ENCODE data around the gene TTPAL. TPM values are rescaled to one million over a fixed set of nuclear protein-coding genes. Genes with fewer than 3 reads are reported as not detected.

The TTPAL gene
- total RNA-seq, 4 donors from 2014 or later = 9.6 to 18.2 (median 13.0) TPM

DNA sequence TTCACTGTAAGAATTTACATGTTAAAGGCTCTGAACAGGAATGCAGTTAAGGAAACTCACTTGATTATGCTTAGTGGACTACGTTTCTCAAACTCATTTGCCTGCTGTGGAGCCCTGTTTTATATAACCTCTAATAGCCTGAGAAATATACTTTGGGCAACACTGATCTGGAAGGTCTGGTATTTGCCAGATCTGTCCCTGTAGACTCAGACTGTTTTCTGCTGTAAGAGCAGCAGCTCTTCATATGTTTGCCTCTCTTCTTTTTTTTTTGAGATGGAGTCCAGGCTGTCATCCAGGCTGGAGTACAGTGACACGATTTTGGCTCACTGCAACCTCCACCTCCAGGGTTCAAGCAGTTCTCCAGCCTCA, 10.1 kb downstream of the TTPAL start:
- no peaks in the 10 kb centered on the region for H3K9me3 ChIP-seq
- TF ChIP-seq EP300 (IDR thresholded peaks at IDR 0.05) (no peak), POLR2A (IDR thresholded peaks at IDR 0.05; ENCODE audit: low read depth) (no peak)
- TF ChIP-seq, protein P1, sequence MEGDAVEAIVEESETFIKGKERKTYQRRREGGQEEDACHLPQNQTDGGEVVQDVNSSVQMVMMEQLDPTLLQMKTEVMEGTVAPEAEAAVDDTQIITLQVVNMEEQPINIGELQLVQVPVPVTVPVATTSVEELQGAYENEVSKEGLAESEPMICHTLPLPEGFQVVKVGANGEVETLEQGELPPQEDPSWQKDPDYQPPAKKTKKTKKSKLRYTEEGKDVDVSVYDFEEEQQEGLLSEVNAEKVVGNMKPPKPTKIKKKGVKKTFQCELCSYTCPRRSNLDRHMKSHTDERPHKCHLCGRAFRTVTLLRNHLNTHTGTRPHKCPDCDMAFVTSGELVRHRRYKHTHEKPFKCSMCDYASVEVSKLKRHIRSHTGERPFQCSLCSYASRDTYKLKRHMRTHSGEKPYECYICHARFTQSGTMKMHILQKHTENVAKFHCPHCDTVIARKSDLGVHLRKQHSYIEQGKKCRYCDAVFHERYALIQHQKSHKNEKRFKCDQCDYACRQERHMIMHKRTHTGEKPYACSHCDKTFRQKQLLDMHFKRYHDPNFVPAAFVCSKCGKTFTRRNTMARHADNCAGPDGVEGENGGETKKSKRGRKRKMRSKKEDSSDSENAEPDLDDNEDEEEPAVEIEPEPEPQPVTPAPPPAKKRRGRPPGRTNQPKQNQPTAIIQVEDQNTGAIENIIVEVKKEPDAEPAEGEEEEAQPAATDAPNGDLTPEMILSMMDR (IDR thresholded peaks at IDR 0.05) = no peak
- peaks cover 17 to 100% (median 74%) of the 10 kb centered on the region in 4 donors for H3K36me3 ChIP-seq
- WGBS = 70% methylated on average over 2 of the region's 2 CpGs
- no peaks in the 10 kb centered on the region for H3K27me3 ChIP-seq
- peak overlapping the region in 2 of 4 donors; percentile 11 to 48 for H3K27ac ChIP-seq (replicated peaks in 1 of 4)
- H3K4me1 ChIP-seq = peaks cover 0 to 8% (median 3%) of the 10 kb centered on the region in 4 donors
- H3K4me3 ChIP-seq = no peak overlapping the region
- intact Hi-C loops (cut with DNase I) = no loop called here
- DNase-seq (ENCODE audit: extremely low spot score) = no peak

DNA sequence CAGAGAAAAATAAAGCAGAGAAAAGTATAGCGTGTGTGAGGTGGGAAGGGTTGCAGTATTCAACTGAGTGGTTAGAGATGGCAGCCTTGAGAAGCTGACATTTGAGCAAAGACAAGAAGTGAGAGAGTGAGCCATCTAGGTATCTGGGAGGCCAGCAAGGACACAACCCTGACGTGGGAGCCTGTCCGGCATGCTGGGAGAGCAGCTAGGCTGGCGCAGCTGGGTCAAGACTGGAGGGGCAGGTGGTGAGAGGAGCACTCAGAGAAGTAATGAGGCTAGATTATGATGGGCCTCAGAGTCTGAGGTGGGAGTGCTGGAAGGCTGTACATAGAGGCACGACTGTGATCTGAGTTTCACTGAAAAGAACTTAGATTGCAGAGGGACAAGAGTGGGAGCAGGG, 12.9 kb downstream of the TTPAL start:
- no peaks in the 10 kb centered on the region for H3K9me3 ChIP-seq
- H3K4me3 ChIP-seq = no peak overlapping the region
- intact Hi-C loops (cut with DNase I) = no loop called here
- TF ChIP-seq POLR2A (IDR thresholded peaks at IDR 0.05; ENCODE audit: low read depth) (no peak), POLR2AphosphoS5 (IDR thresholded peaks at IDR 0.05) (no peak), EP300 (IDR thresholded peaks at IDR 0.05) (no peak)
- TF ChIP-seq, protein P1 (IDR thresholded peaks at IDR 0.05) = no peak
- H3K27me3 ChIP-seq = no peaks in the 10 kb centered on the region
- peaks cover 4 to 22% (median 18%) of the 10 kb centered on the region in 4 donors for H3K4me1 ChIP-seq
- H3K27ac ChIP-seq (replicated peaks in 1 of 4) = no peak overlapping the region
- 90% methylated on average over 5 of the region's 5 CpGs for WGBS
- H3K36me3 ChIP-seq = peaks cover 24 to 100% (median 76%) of the 10 kb centered on the region in 4 donors
- no peak for DNase-seq (ENCODE audit: extremely low spot score)

DNA sequence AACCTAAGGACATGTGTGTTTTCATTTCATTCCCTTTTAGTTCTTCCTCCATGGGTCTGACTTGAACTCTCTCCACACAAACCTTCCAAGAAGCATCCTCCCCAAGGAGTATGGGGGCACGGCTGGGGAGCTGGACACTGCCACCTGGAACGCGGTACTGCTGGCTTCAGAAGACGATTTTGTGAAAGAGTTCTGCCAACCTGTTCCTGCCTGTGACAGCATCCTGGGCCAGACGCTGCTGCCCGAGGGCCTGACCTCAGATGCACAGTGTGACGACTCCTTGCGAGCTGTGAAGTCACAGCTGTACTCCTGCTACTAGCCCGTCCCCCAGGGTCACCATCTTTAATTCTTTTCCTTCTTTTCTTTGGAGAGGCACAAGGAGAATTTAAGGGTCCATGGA, 13.5 kb downstream of the TTPAL start:
- intact Hi-C loops (cut with DNase I) = no loop called here
- no peak overlapping the region for H3K4me3 ChIP-seq
- no peaks in the 10 kb centered on the region for H3K27me3 ChIP-seq
- DNase-seq (ENCODE audit: extremely low spot score) = no peak
- no peaks in the 10 kb centered on the region for H3K9me3 ChIP-seq
- H3K27ac ChIP-seq (replicated peaks in 1 of 4) = no peak overlapping the region
- WGBS = 92% methylated on average over 9 of the region's 9 CpGs
- TF ChIP-seq, protein P1 (IDR thresholded peaks at IDR 0.05) = no peak
- TF ChIP-seq POLR2A (IDR thresholded peaks at IDR 0.05; ENCODE audit: low read depth) (no peak), EP300 (IDR thresholded peaks at IDR 0.05) (no peak), POLR2AphosphoS5 (IDR thresholded peaks at IDR 0.05) (no peak)
- H3K36me3 ChIP-seq = peaks cover 27 to 100% (median 79%) of the 10 kb centered on the region in 4 donors
- peaks cover 4 to 22% (median 18%) of the 10 kb centered on the region in 4 donors for H3K4me1 ChIP-seq

DNA sequence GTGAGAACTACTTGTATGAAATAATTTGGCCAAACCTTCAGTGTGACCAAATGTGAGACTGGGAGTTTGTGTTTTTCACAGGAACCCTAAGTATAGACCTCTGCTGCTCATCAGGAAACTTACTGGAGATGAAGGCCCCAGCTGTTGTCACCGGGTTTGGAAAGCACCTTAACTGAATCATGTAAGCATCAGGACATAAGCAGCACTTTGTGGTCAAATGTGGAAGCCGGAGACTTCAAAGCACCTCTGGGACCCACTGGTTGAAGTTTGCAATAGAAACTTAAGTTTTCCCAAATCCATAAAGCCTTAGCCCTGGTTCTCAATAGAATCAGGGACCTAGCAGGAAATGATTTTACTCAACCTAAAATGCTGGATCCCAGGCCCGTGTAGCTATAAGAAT, 14.3 kb downstream of the TTPAL start:
- intact Hi-C loops (cut with DNase I) = no loop called here
- DNase-seq (ENCODE audit: extremely low spot score) = no peak
- H3K27ac ChIP-seq (replicated peaks in 1 of 4) = peak overlapping the region in 2 of 4 donors; percentile 1 to 24
- no peaks in the 10 kb centered on the region for H3K27me3 ChIP-seq
- H3K4me3 ChIP-seq = no peak overlapping the region
- WGBS = 78% methylated on average over 3 of the region's 3 CpGs
- H3K4me1 ChIP-seq = peaks cover 4 to 22% (median 18%) of the 10 kb centered on the region in 4 donors
- no peak for TF ChIP-seq POLR2A (IDR thresholded peaks at IDR 0.05; ENCODE audit: low read depth)
- no peak for TF ChIP-seq EP300 (IDR thresholded peaks at IDR 0.05)
- TF ChIP-seq POLR2AphosphoS5 (IDR thresholded peaks at IDR 0.05) = no peak
- TF ChIP-seq, protein P1 (IDR thresholded peaks at IDR 0.05) = no peak
- peaks cover 27 to 100% (median 80%) of the 10 kb centered on the region in 4 donors for H3K36me3 ChIP-seq
- no peaks in the 10 kb centered on the region for H3K9me3 ChIP-seq

Data from esophagus muscularis mucosa (tissue), 4 donors.